GM23338 (cell line): ENCODE measurements around the gene TEFM. TPM values are rescaled to one million over a fixed set of nuclear protein-coding genes. Genes with fewer than 3 reads are reported as not detected.

Source experiments
- ATAC-seq: fragments of 200-7000 bp; cut with Tn5 transposase; 3 replicates; pipeline ENCODE4 v1.9.1; 2020
- DNase-seq: peaks from one replicate; pipeline ENCODE4 v3.0.0-alpha.2; 2015; ENCODE audit warnings: low spot score
- H2AFZ ChIP-seq: fragments of 200-600 bp; sonication (generic); 2 replicates; pipeline ENCODE4 v1.8.0; 2016; ENCODE audit warnings: antibody characterized with exemption, mild to moderate bottlenecking, moderate library complexity
- H3F3A ChIP-seq: fragments of 200-600 bp; sonication (generic); replicated peaks from 2 replicates; pipeline ENCODE4 v1.8.0; 2017; ENCODE audit warnings: antibody characterized with exemption, mixed run types, low read depth
- H3K27ac ChIP-seq: fragments of 200-600 bp; sonication (generic); 2 replicates; pipeline ENCODE4 v1.6.1; 2016; ENCODE audit warnings: low read depth
- H3K27me3 ChIP-seq: fragments of 200-600 bp; sonication (generic); 2 replicates; pipeline ENCODE4 v1.8.0; 2016; ENCODE audit warnings: mild to moderate bottlenecking, mixed run types, moderate library complexity; ENCODE audit not compliant: insufficient read depth
- H3K36me3 ChIP-seq: fragments of 200-600 bp; sonication (generic); 2 replicates; pipeline ENCODE4 v1.8.0; 2016; ENCODE audit warnings: mild to moderate bottlenecking; ENCODE audit not compliant: insufficient read depth
- H3K4me1 ChIP-seq: fragments of 200-600 bp; sonication (generic); 2 replicates; pipeline ENCODE4 v1.8.0; 2016; ENCODE audit warnings: mild to moderate bottlenecking, moderate library complexity; ENCODE audit not compliant: insufficient read depth
- H3K4me2 ChIP-seq: fragments of 200-600 bp; sonication (generic); 2 replicates; pipeline ENCODE4 v1.7.1; 2017; ENCODE audit warnings: mixed run types
- H3K4me3 ChIP-seq: fragments of 200-600 bp; sonication (generic); 2 replicates; pipeline ENCODE4 v1.6.1; 2016; ENCODE audit warnings: mixed run types
- H3K79me2 ChIP-seq: fragments of 200-600 bp; sonication (generic); replicated peaks from 2 replicates; pipeline ENCODE4 v1.8.0; 2017; ENCODE audit warnings: mild to moderate bottlenecking; ENCODE audit not compliant: insufficient read depth
- H3K9me2 ChIP-seq: fragments of 200-600 bp; sonication (generic); 2 replicates; pipeline ENCODE4 v1.8.0; 2017; ENCODE audit not compliant: insufficient read depth
- H4K20me1 ChIP-seq: fragments of 200-600 bp; sonication (generic); replicated peaks from 2 replicates; pipeline ENCODE4 v1.8.0; 2017; ENCODE audit warnings: mild to moderate bottlenecking; ENCODE audit not compliant: insufficient read depth
- H3K27ac Mint-ChIP-seq: 2 replicates; pipeline ENCODE4 v1.8.0; 2020; ENCODE audit warnings: inconsistent platforms, mild to moderate bottlenecking, moderate library complexity, mixed read lengths
- H3K27me3 Mint-ChIP-seq: 3 replicates; pipeline ENCODE4 v1.8.0; 2022; ENCODE audit warnings: low read depth, mild to moderate bottlenecking, moderate library complexity, mixed read lengths, inconsistent platforms; ENCODE audit not compliant: insufficient read depth, poor library complexity
- H3K36me3 Mint-ChIP-seq: 3 replicates; pipeline ENCODE4 v1.8.0; 2021; ENCODE audit warnings: low read depth, mild to moderate bottlenecking, inconsistent platforms, moderate library complexity, mixed read lengths
- H3K4me1 Mint-ChIP-seq: 3 replicates; pipeline ENCODE4 v1.8.0; 2020; ENCODE audit warnings: mild to moderate bottlenecking, inconsistent platforms, mixed read lengths
- H3K4me3 Mint-ChIP-seq: 3 replicates; pipeline ENCODE4 v1.8.0; 2021; ENCODE audit warnings: moderate library complexity, mild to moderate bottlenecking, inconsistent platforms, mixed read lengths
- H3K9me3 Mint-ChIP-seq: 3 replicates; pipeline ENCODE4 v1.8.0; 2020; ENCODE audit warnings: moderate library complexity, mild to moderate bottlenecking, inconsistent platforms, mixed read lengths
- CTCF ChIP-seq, 2 experiments: fragments of 200-600 bp in 1 of 2; sonication (generic) in 1 of 2; conservative IDR thresholded peaks; 2 replicates each; pipeline versions ENCODE4 v1.5.1 to v1.6.1; 2016 to 2017; ENCODE audit warnings: antibody characterized with exemption in 2 of 2, low read depth in 2 of 2, mild to moderate bottlenecking in 2 of 2, moderate library complexity in 1 of 2
- polyA plus RNA-seq: library from polyadenylated mRNA; unstranded; fragments of >200 nt; fragmentation: Nextera tagmentation; extraction: Ambion mirVana; gene quantifications from 2 replicates; pipeline ENCODE4 v1.2.1, GENCODE V29; 2016
- small RNA-seq: library from RNA; depleted of rRNA; stranded (forward); fragments of <200 nt; gene quantifications from one replicate; pipeline ENCODE3, GENCODE V24; 2014; ENCODE audit warnings: low replicate concordance
- total RNA-seq: library from RNA; depleted of rRNA; stranded (reverse); fragments of >200 nt; shearing (Covaris generic); gene quantifications from 2 replicates; pipeline ENCODE4 v1.2.3, GENCODE V29; 2014; rRNA removed

Gene TEFM
- total and polyA plus RNA-seq, 2 experiments from 2014 or later: 15.9 to 33.3 TPM

- no peak for TF ChIP-seq CTCF (conservative IDR thresholded peaks at IDR 0.05; ENCODE audit: low read depth in 2 of 2)
- Mint-ChIP-seq H3K4me1 (no peaks in the 10 kb centered on the region), H3K27ac (no peak overlapping the region), H3K4me3 (no peak overlapping the region), H3K36me3 (peaks cover 58% of the 10 kb centered on the region), H3K9me3 (no peaks in the 10 kb centered on the region), H3K27me3 (peaks cover 2% of the 10 kb centered on the region)
- DNase-seq: no peak
- Histone ChIP-seq H3K9me2 (no peaks in the 10 kb centered on the region), H3K27me3 (no peaks in the 10 kb centered on the region), H3K4me2 (no peak overlapping the region), H4K20me1 (peaks cover 7% of the 10 kb centered on the region; the same call in 1 of the 2 replicates), H3K4me3 (no peak overlapping the region), H3K79me2 (no peaks in the 10 kb centered on the region), H3K36me3 (peaks cover 31% of the 10 kb centered on the region), H2AFZ (no peak overlapping the region), H3F3A (no peaks in the 10 kb centered on the region), H3K4me1 (no peaks in the 10 kb centered on the region), H3K27ac (no peak overlapping the region)
- ATAC-seq: no peak
Observed at GRCh38 chr17:30854146-30854545, 51.9 kb downstream of the TEFM start.

Small RNA genes lying within 50 kb of the gene (small RNA-seq; reads per million reads assigned to genes)
- gene RNU6-298P: not detected

Other genes with a start within 250 kb of the TEFM start
- gene CRLF3, start 81.5 kb downstream of the TEFM start, total RNA-seq: 24.2 and 25.1 TPM in 2 replicates
- 28.6 and 31.7 TPM in 2 replicates for gene CRLF3, start 81.5 kb downstream of the TEFM start, polyA plus RNA-seq
- gene ATAD5, start 74.3 kb downstream of the TEFM start, total RNA-seq: 22.7 and 24.2 TPM in 2 replicates
- 21.1 and 30.9 TPM in 2 replicates for gene ATAD5, start 74.3 kb downstream of the TEFM start, polyA plus RNA-seq
- gene ADAP2, start 15.7 kb upstream of the TEFM start, total RNA-seq: 0.94 and 2.9 TPM in 2 replicates
- 0.80 and 0.94 TPM in 2 replicates for gene ADAP2, start 15.7 kb upstream of the TEFM start, polyA plus RNA-seq
- gene RNF135, start 64.8 kb upstream of the TEFM start, total RNA-seq: 3.7 and 9.4 TPM in 2 replicates
- gene RNF135, start 64.8 kb upstream of the TEFM start, polyA plus RNA-seq: 6.8 and 9.8 TPM in 2 replicates
- 48.3 and 49.7 TPM in 2 replicates for gene NF1, start 188.7 kb upstream of the TEFM start, total RNA-seq
- 11.9 and 16.3 TPM in 2 replicates for gene NF1, start 188.7 kb upstream of the TEFM start, polyA plus RNA-seq